Loucy (cell line): Measurements from ENCODE around the gene MARK3.

Source experiments
- CTCF ChIP-seq: fragments of 200-600 bp; sonication (generic); conservative IDR thresholded peaks from 2 replicates; pipeline ENCODE4 v1.5.1; 2014; ENCODE audit warnings: mild to moderate bottlenecking, antibody characterized with exemption, low read length
- EZH2phosphoT487 ChIP-seq: fragments of 200-600 bp; IDR thresholded peaks from 2 replicates; pipeline ENCODE4 v1.6.1; 2018; ENCODE audit warnings: antibody characterized with exemption, mild to moderate bottlenecking, moderate library complexity, borderline replicate concordance

DNA sequence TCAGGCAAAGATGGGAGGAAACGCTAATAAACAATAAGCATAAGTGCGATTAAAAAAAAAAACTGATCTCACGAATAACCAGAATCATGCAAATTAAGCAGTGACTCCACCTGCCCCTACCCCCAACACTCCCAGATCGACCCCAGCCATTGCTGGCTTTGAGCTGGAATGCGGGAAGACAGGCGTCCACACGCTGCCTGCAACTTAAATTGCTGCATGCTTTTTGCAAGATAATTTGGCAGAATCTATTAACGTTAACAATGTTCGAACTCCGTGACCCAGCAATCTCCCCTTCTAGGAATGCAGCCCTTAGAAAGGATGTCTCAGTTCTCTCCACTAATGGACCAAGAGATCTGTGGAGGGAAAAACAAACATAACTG lies 138.3 kb downstream of the MARK3 start:
- TF ChIP-seq CTCF (no peak), EZH2phosphoT487 (no peak)
